Endothelial cell of umbilical vein (primary cell): Measurements from ENCODE around the gene RNF187. TPM values are rescaled to one million over a fixed set of nuclear protein-coding genes. Genes with fewer than 3 reads are reported as not detected.

Source experiments
- BruUV-seq: library from RNA; stranded (reverse); fragments of 400-500 nt; replicated peaks from 2 replicates; lab custom pipeline; 2021; lab: Mats Ljungman, UMichigan
- CTCF ChIA-PET: fragments of 300-600, 350-600 bp; sonication (Branson Sonifier 250); formaldehyde crosslinking; loops from one replicate; lab custom pipeline; 2021; ENCODE audit warnings: antibody characterized with exemption, inconsistent platforms; lab: Charles Lee
- POLR2A ChIA-PET: fragments of 300-600, 350-600 bp; sonication (Branson Sonifier 250); formaldehyde crosslinking; loops from one replicate; lab custom pipeline; 2021; ENCODE audit warnings: antibody characterized with exemption, inconsistent platforms; lab: Charles Lee
- DNase-seq: peaks from one replicate; pipeline ENCODE4 v3.0.0-alpha.2; 2011; ENCODE audit warnings: low read depth, low spot score
- FAIRE-seq: peaks from 2 replicates; lab custom pipeline; 2011; peaks lifted over from hg19 to GRCh38; lab: Jason Lieb, UNC
- H2AFZ ChIP-seq: 2 replicates; pipeline ENCODE4 v1.6.0; 2012; ENCODE audit warnings: low read depth, low read length, control low read depth, inconsistent platforms
- H3K27ac ChIP-seq: 2 replicates; pipeline ENCODE4 v1.5.1; 2011; ENCODE audit warnings: low read depth, mild to moderate bottlenecking, control low read depth, low read length, moderate library complexity; ENCODE audit not compliant: insufficient read depth
- H3K27me3 ChIP-seq, 2 experiments: 2 replicates each; pipeline versions ENCODE4 v1.6.0 to v1.6.1; 2011; ENCODE audit warnings: low read length in 2 of 2, mixed read lengths in 1 of 2; ENCODE audit not compliant: control insufficient read depth in 2 of 2, insufficient read depth in 2 of 2
- H3K36me3 ChIP-seq, 2 experiments: 2 replicates in 1 of 2; 3 replicates in 1 of 2; pipeline ENCODE4 v1.5.1; 2011; ENCODE audit warnings: low read length in 2 of 2, mild to moderate bottlenecking in 1 of 2, moderate library complexity in 1 of 2; ENCODE audit not compliant: control insufficient read depth in 2 of 2, insufficient read depth in 2 of 2; ENCODE audit errors: extremely low read depth in 1 of 2
- H3K4me1 ChIP-seq: 3 replicates; pipeline ENCODE4 v1.5.1; 2011; ENCODE audit warnings: mild to moderate bottlenecking, low read length; ENCODE audit not compliant: control insufficient read depth, insufficient read depth; ENCODE audit errors: extremely low read depth
- H3K4me2 ChIP-seq: 2 replicates; pipeline ENCODE4 v1.6.1; 2011; ENCODE audit warnings: low read length, control low read depth, mixed read lengths; ENCODE audit not compliant: insufficient read depth
- H3K4me3 ChIP-seq, 3 experiments: fragments of 200-600 bp in 1 of 3; sonication (generic), shearing (Covaris generic) in 1 of 3; replicated peaks in 1 of 3; 2 replicates each; pipeline ENCODE4 v1.5.1; 2011 to 2016; ENCODE audit warnings: control low read depth in 3 of 3, low read length in 3 of 3, mild to moderate bottlenecking in 2 of 3, inconsistent platforms in 1 of 3, low read depth in 1 of 3, moderate library complexity in 1 of 3; ENCODE audit not compliant: insufficient read depth in 1 of 3
- H3K79me2 ChIP-seq: 2 replicates; pipeline ENCODE4 v1.6.0; 2012; ENCODE audit warnings: low read length, inconsistent platforms; ENCODE audit not compliant: control insufficient read depth, insufficient read depth
- H3K9ac ChIP-seq: replicated peaks from 2 replicates; pipeline ENCODE3; 2011; ENCODE audit warnings: low read length, control low read depth; ENCODE audit not compliant: insufficient read depth; ENCODE audit errors: extremely low read depth
- H3K9me1 ChIP-seq: replicated peaks from 3 replicates; pipeline ENCODE4 v1.6.0; 2011; ENCODE audit warnings: mild to moderate bottlenecking, low read length; ENCODE audit not compliant: control insufficient read depth, insufficient read depth; ENCODE audit errors: extremely low read depth
- H3K9me3 ChIP-seq: replicated peaks from 2 replicates; pipeline ENCODE4 v1.5.1; 2012; ENCODE audit warnings: low read length, inconsistent platforms; ENCODE audit not compliant: control insufficient read depth, insufficient read depth
- H4K20me1 ChIP-seq: replicated peaks from 2 replicates; pipeline ENCODE3; 2011; ENCODE audit warnings: mild to moderate bottlenecking, low read length; ENCODE audit not compliant: control insufficient read depth, insufficient read depth; ENCODE audit errors: extremely low read depth
- EZH2 ChIP-seq: IDR thresholded peaks from 2 replicates; pipeline ENCODE4 v1.6.1; 2012; ENCODE audit warnings: borderline replicate concordance, low read depth, mild to moderate bottlenecking, moderate library complexity, low read length, inconsistent platforms; ENCODE audit not compliant: severe bottlenecking
- FOS ChIP-seq: IDR thresholded peaks from 2 replicates; pipeline ENCODE4 v1.6.1; 2011; ENCODE audit warnings: mild to moderate bottlenecking, low read length, moderate library complexity, borderline replicate concordance; ENCODE audit not compliant: insufficient read depth
- JUN ChIP-seq: IDR thresholded peaks from 2 replicates; pipeline ENCODE4 v1.6.1; 2011; ENCODE audit warnings: borderline replicate concordance, low read depth; ENCODE audit not compliant: insufficient read length, insufficient read depth
- POLR2A ChIP-seq: IDR thresholded peaks from 2 replicates; pipeline ENCODE4 v1.6.1; 2012; ENCODE audit warnings: low read depth, mild to moderate bottlenecking, control low read depth, low read length
- dilution Hi-C: fragments of 300-500 bp; cut with MboI; formaldehyde crosslinking; loops from one replicate; pipeline ENCODE4 v1.15.0; 2019; ENCODE audit warnings: low sequenced_read_pairs; ENCODE audit not compliant: extremely low pct_ligation_motif_present
- intact Hi-C: fragments of 100-400 bp; cut with micrococcal nuclease; formaldehyde crosslinking; loops from one replicate; pipeline ENCODE4 v1.10.0; 2022
- polyA plus RNA-seq, 4 experiments: library from polyadenylated mRNA; depleted of rRNA in 3 of 4; stranded (reverse) in 3 of 4; unstranded in 1 of 4; fragments of >200 nt; gene quantifications; 2 replicates each; pipeline versions ENCODE4 v1.2.1 to v1.2.3, GENCODE V29; 2011 to 2012; ENCODE audit warnings: missing spikeins in 1 of 4
- total RNA-seq: library from RNA; stranded (reverse); gene quantifications from 2 replicates; pipeline ENCODE4 v1.2.3, GENCODE V29; 2021
- TF ChIP-seq, protein P1 (sequence below), 2 donors: IDR thresholded peaks; 1 replicate in 1 of 2; 2 replicates in 1 of 2; pipeline ENCODE4 v1.5.1; 2011; ENCODE audit warnings: low read length in 2 of 2, mild to moderate bottlenecking in 2 of 2, moderate library complexity in 2 of 2, control low read depth in 1 of 2, inconsistent platforms in 1 of 2, low read depth in 1 of 2; ENCODE audit not compliant: insufficient read depth in 1 of 2; ENCODE audit errors: extremely low read depth in 1 of 2

RNF187 gene
- total and polyA plus RNA-seq, 2 donors (not counting 3 experiments of a cell fraction or from before 2014, with no cell fraction given): 48.0 to 86.4 TPM

DNA sequence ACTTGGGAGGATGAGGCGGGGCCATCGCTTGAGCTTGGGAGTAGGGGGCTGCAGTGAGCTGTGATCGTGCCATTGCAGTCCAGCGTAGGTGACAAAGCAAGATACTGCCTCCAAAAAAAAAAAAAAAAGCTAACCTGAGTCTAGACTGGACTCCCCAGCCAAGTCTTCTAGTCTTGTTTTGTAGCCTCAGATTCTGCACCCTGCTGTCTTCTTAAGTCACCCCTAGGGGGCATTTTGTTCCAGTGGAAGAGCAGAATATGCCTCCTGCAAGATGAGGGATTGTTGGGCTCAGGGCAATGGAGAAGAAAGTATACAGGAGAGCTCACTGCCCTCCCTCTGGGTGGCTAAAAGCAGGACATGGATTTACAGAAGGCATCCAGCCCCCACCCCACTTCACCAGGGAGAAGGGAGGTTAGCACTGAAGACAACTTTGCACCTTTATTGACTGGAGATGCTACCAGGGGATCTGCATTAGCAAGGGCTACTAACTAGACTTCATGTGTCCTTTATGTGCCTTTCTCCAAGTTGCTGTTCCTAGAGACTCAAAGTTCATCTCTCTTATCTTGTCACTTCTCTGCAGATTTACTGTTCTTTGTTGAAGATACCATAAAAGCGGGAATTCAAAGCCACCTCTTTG is 15.3 kb upstream of the RNF187 start:
- DNase-seq: peak; percentile 34
- Histone ChIP-seq H3K79me2 (no peaks in the 10 kb centered on the region), H3K4me2 (no peak overlapping the region), H3K4me3 (no peak overlapping the region), H3K36me3 (no peaks in the 10 kb centered on the region), H3K9me1 (no peaks in the 10 kb centered on the region), H3K27me3 (peaks cover 28 to 33% of the 10 kb centered on the region in 2 experiments), H3K27ac (no peak overlapping the region), H3K9ac (no peak overlapping the region), H3K9me3 (no peaks in the 10 kb centered on the region), H3K4me1 (peaks cover 15% of the 10 kb centered on the region), H2AFZ (no peak overlapping the region), H4K20me1 (no peaks in the 10 kb centered on the region)
- ChIA-PET CTCF (interaction anchor here (0.9 to 2.8 kb wide), 12 partner anchors 8 to 472 kb away, joined by 3 to 25 read pairs (median 4); partner anchors contain the start of gene RNF187), POLR2A (no interaction called here)
- FAIRE-seq: peak; percentile 92
- intact Hi-C loops (loop anchor here (1.0 kb wide), 2 partner anchors 15 to 43 kb away; partner anchors contain the start of gene RNF187), dilution Hi-C loops (no loop called here)
- TF ChIP-seq FOS (no peak), POLR2A (no peak), JUN (no peak), EZH2 (no peak)
- TF ChIP-seq, protein P1, sequence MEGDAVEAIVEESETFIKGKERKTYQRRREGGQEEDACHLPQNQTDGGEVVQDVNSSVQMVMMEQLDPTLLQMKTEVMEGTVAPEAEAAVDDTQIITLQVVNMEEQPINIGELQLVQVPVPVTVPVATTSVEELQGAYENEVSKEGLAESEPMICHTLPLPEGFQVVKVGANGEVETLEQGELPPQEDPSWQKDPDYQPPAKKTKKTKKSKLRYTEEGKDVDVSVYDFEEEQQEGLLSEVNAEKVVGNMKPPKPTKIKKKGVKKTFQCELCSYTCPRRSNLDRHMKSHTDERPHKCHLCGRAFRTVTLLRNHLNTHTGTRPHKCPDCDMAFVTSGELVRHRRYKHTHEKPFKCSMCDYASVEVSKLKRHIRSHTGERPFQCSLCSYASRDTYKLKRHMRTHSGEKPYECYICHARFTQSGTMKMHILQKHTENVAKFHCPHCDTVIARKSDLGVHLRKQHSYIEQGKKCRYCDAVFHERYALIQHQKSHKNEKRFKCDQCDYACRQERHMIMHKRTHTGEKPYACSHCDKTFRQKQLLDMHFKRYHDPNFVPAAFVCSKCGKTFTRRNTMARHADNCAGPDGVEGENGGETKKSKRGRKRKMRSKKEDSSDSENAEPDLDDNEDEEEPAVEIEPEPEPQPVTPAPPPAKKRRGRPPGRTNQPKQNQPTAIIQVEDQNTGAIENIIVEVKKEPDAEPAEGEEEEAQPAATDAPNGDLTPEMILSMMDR (IDR thresholded peaks at IDR 0.05; ENCODE audit: extremely low read depth in 1 of 2, insufficient read depth in 1 of 2, low read depth in 1 of 2, low read length in 2 of 2): peak; percentile 38 to 55
- no TSS peak for BruUV-seq
